Measurements from ENCODE around the gene NRM. TPM values are rescaled to one million over a fixed set of nuclear protein-coding genes. Genes with fewer than 3 reads are reported as not detected.
A peak's percentile ranks its signal among the peaks of the same experiment; 100 is the strongest.

NRM gene
- total RNA-seq, 1 experiment from 2014 or later: 13.6 TPM

- no peak for TF ChIP-seq TCF7L2 (IDR thresholded peaks at IDR 0.05; ENCODE audit: borderline replicate concordance, extremely low read depth, insufficient read depth, insufficient read length)
These were observed 9.0 kb downstream of the NRM start (continued) for GRCh38 chr6:30681766-30682142.

- 0 out of 2 replicates have a peak overlapping the region, but pooled peaks have one; percentile 8 for H3K27ac ChIP-seq (ENCODE audit: low read depth, low read length)
- H3K9ac ChIP-seq (ENCODE audit: low read length): no peak overlapping the region
- H3K27me3 ChIP-seq (ENCODE audit: insufficient read depth, low read length): no peaks in the 10 kb centered on the region
- H3K4me1 ChIP-seq (ENCODE audit: control insufficient read depth in 1 of 2, insufficient read depth in 2 of 2, low read length in 2 of 2): peaks cover 27 to 42% of the 10 kb centered on the region in 2 experiments
- H3K9me2 ChIP-seq (ENCODE audit: insufficient read depth): no peaks in the 10 kb centered on the region
- H3K79me2 ChIP-seq (ENCODE audit: insufficient read depth, low read length): peaks cover 43% of the 10 kb centered on the region
- no peak overlapping the region for H3K4me3 ChIP-seq (replicated peaks in 1 of 2; ENCODE audit: low read depth in 1 of 2, low read length in 2 of 2)
- H3K4me2 ChIP-seq (ENCODE audit: low read length): no peak overlapping the region
- intact Hi-C loops (cut with micrococcal nuclease): loop anchor here (1.0 to 5.0 kb wide), 5 partner anchors 42 to 407 kb away; no protein-coding TSS in a partner anchor
- TF ChIP-seq TCF7L2 (IDR thresholded peaks at IDR 0.05; ENCODE audit: borderline replicate concordance, extremely low read depth, insufficient read depth, insufficient read length): no peak
- no peak for TF ChIP-seq POLR2AphosphoS5 (IDR thresholded peaks at IDR 0.05; ENCODE audit: low read depth, low read length)
- TF ChIP-seq SP1 (IDR thresholded peaks at IDR 0.05; ENCODE audit: low read depth): no peak
- no peak for TF ChIP-seq SRF (IDR thresholded peaks at IDR 0.05; ENCODE audit: low read depth)
- no peak for TF ChIP-seq EGR1 (IDR thresholded peaks at IDR 0.05; ENCODE audit: low read depth)
- no peak for TF ChIP-seq POLR2A (IDR thresholded peaks at IDR 0.05; ENCODE audit: borderline replicate concordance, extremely low read depth, insufficient read depth, insufficient read length)
- TF ChIP-seq CEBPB (IDR thresholded peaks at IDR 0.05; ENCODE audit: low read depth): no peak
- no peak for TF ChIP-seq RAD21 (IDR thresholded peaks at IDR 0.05; ENCODE audit: low read depth)
- no peak for TF ChIP-seq CBX3 (IDR thresholded peaks at IDR 0.05; ENCODE audit: low read depth)
- TF ChIP-seq SIN3A (IDR thresholded peaks at IDR 0.05; ENCODE audit: low read depth): no peak
- no peak for TF ChIP-seq FOSL1 (IDR thresholded peaks at IDR 0.05; ENCODE audit: low read depth)
- no peak for DNase-seq (ENCODE audit: low read depth, low spot score)
- ATAC-seq: no peak
- peaks cover 9 to 19% of the 10 kb centered on the region in 2 experiments; a peak in 3 of 4 replicates for H3K36me3 ChIP-seq (ENCODE audit: control insufficient read depth in 1 of 2, insufficient read depth in 2 of 2, low read length in 2 of 2)
- no TSS peak for BruUV-seq (replicated peaks)
- CTCF ChIA-PET: interaction anchor here (0.9 to 3.9 kb wide), 11 partner anchors 8 to 687 kb away, joined by 3 to 70 read pairs (median 8); partner anchors contain the start of genes MDC1 and TUBB
- RAD21 ChIA-PET (ENCODE audit: low non-redundant PET in 1 of 2, low total read pairs in 2 of 2, uncharacterized antibody in 2 of 2, unreplicated experiment in 2 of 2): interaction anchor here (1.9 to 2.0 kb wide), 2 partner anchors 51 kb away, joined by 20 to 22 read pairs; no protein-coding TSS in a partner anchor
- H2AFZ ChIP-seq (ENCODE audit: low read depth, low read length, poor library complexity, severe bottlenecking): no peak overlapping the region
- H4K20me1 ChIP-seq (ENCODE audit: insufficient read depth): no peaks in the 10 kb centered on the region
- H3K9me3 ChIP-seq (ENCODE audit: control insufficient read depth in 1 of 2, insufficient read depth in 1 of 2, low read depth in 1 of 2, low read length in 2 of 2): no peaks in the 10 kb centered on the region
- POLR2A ChIA-PET: interaction anchor here (0.8 to 2.6 kb wide), 7 partner anchors 7 to 62 kb away, joined by 3 to 15 read pairs (median 5); partner anchors contain the start of genes MDC1, MRPS18B and PPP1R10
These were observed 10.8 kb downstream of the NRM start for GRCh38 chr6:30679765-30680535.
